CD14-positive monocyte (primary cell): ENCODE results near the gene PLCD3. TPM values are rescaled to one million over a fixed set of nuclear protein-coding genes. Genes with fewer than 3 reads are reported as not detected.

Experiments used
- DNase-seq, 3 donors: peaks; one replicate each; pipeline ENCODE4 v3.0.0-alpha.2; 2011 to 2022
- H2AFZ ChIP-seq: 2 replicates; pipeline ENCODE4 v1.6.0; 2012; ENCODE audit warnings: mild to moderate bottlenecking, low read depth, low read length, inconsistent platforms; ENCODE audit not compliant: insufficient read depth, poor library complexity, severe bottlenecking
- H3K27ac ChIP-seq, 2 donors: 1 replicate in 1 of 2; 2 replicates in 1 of 2; pipeline ENCODE4 v1.5.1; 2012 to 2013; ENCODE audit warnings: low read length in 2 of 2, control low read depth in 1 of 2, inconsistent platforms in 1 of 2, low read depth in 1 of 2, mild to moderate bottlenecking in 1 of 2
- H3K27me3 ChIP-seq, 2 donors: one replicate each; pipeline versions ENCODE4 v1.6.0 to v1.6.1; 2011 to 2013; ENCODE audit warnings: low read length in 2 of 2; ENCODE audit not compliant: control insufficient read depth in 2 of 2, insufficient read depth in 2 of 2
- H3K36me3 ChIP-seq, 2 donors: replicated peaks in 1 of 2; 1 replicate in 1 of 2; 2 replicates in 1 of 2; pipeline versions ENCODE4 v1.5.1 to v1.6.1; 2012 to 2013; ENCODE audit warnings: low read length in 2 of 2, control low read depth in 1 of 2, inconsistent platforms in 1 of 2, mild to moderate bottlenecking in 1 of 2; ENCODE audit not compliant: insufficient read depth in 2 of 2, control insufficient read depth in 1 of 2
- H3K4me1 ChIP-seq, 2 donors: 1 replicate in 1 of 2; 2 replicates in 1 of 2; pipeline versions ENCODE4 v1.5.1 to v1.6.1; 2012 to 2013; ENCODE audit warnings: low read length in 2 of 2, control low read depth in 1 of 2, inconsistent platforms in 1 of 2, mild to moderate bottlenecking in 1 of 2, moderate library complexity in 1 of 2; ENCODE audit not compliant: insufficient read depth in 2 of 2, control insufficient read depth in 1 of 2
- H3K4me2 ChIP-seq: replicated peaks from 2 replicates; pipeline ENCODE3; 2012; ENCODE audit warnings: low read length, moderate library complexity, mild to moderate bottlenecking; ENCODE audit not compliant: poor library complexity, severe bottlenecking; ENCODE audit errors: extremely low read depth
- H3K4me3 ChIP-seq, 3 experiments: fragments of 200-600 bp in 1 of 3; sonication (generic) in 1 of 3; replicated peaks in 1 of 3; 1 replicate in 2 of 3; 2 replicates in 1 of 3; pipeline ENCODE4 v1.5.1; 2011 to 2013; ENCODE audit warnings: low read length in 3 of 3, mild to moderate bottlenecking in 3 of 3, control low read depth in 2 of 3, low read depth in 2 of 3, inconsistent platforms in 1 of 3, moderate library complexity in 1 of 3
- H3K79me2 ChIP-seq: 2 replicates; pipeline ENCODE4 v1.6.0; 2012; ENCODE audit warnings: mild to moderate bottlenecking, control low read depth, inconsistent platforms, low read length, moderate library complexity; ENCODE audit not compliant: insufficient read depth
- H3K9ac ChIP-seq: 2 replicates; pipeline ENCODE4 v1.6.0; 2017; ENCODE audit warnings: low read length, mild to moderate bottlenecking; ENCODE audit not compliant: insufficient read depth, poor library complexity, severe bottlenecking
- H3K9me3 ChIP-seq, 2 donors: replicated peaks in 1 of 2; 1 replicate in 1 of 2; 2 replicates in 1 of 2; pipeline versions ENCODE4 v1.5.1 to v1.6.1; 2012 to 2013; ENCODE audit warnings: low read length in 2 of 2, control low read depth in 1 of 2; ENCODE audit not compliant: control insufficient read depth in 1 of 2, insufficient read depth in 1 of 2
- H4K20me1 ChIP-seq: 2 replicates; pipeline ENCODE4 v1.6.0; 2012; ENCODE audit warnings: mild to moderate bottlenecking, low read length, control low read depth, moderate library complexity; ENCODE audit not compliant: insufficient read depth
- H3K27ac Mint-ChIP-seq, 7 donors: one replicate each; pipeline ENCODE4 v1.8.0; 2020; ENCODE audit warnings: mild to moderate bottlenecking in 7 of 7, mixed read lengths in 7 of 7, moderate library complexity in 6 of 7, inconsistent platforms in 2 of 7
- H3K27me3 Mint-ChIP-seq, 3 donors: one replicate each; pipeline ENCODE4 v1.8.0; 2021 to 2022; ENCODE audit warnings: low read depth in 3 of 3, mild to moderate bottlenecking in 3 of 3, mixed read lengths in 3 of 3, moderate library complexity in 3 of 3, inconsistent platforms in 1 of 3
- H3K36me3 Mint-ChIP-seq, 2 donors: one replicate each; pipeline ENCODE4 v1.8.0; 2020; ENCODE audit warnings: mixed read lengths in 2 of 2, inconsistent platforms in 1 of 2, mild to moderate bottlenecking in 1 of 2
- H3K4me1 Mint-ChIP-seq: one replicate; pipeline ENCODE4 v1.8.0; 2020; ENCODE audit warnings: mild to moderate bottlenecking, mixed read lengths
- H3K4me3 Mint-ChIP-seq, 2 donors: one replicate each; pipeline ENCODE4 v1.8.0; 2020; ENCODE audit warnings: mild to moderate bottlenecking in 2 of 2, mixed read lengths in 2 of 2, moderate library complexity in 1 of 2
- H3K9me3 Mint-ChIP-seq, 7 donors: one replicate each; pipeline ENCODE4 v1.8.0; 2020 to 2022; ENCODE audit warnings: mixed read lengths in 7 of 7, mild to moderate bottlenecking in 6 of 7, moderate library complexity in 6 of 7, inconsistent platforms in 2 of 7
- WGBS: methylation state at CpG from one replicate; pipeline ENCODE4 v1.1.5; 2013; ENCODE audit warnings: missing lambda C conversion rate; ENCODE audit not compliant: insufficient coverage; 5-methylcytosine and 5-hydroxymethylcytosine counted together
- intact Hi-C, 2 donors: fragments of 100-400 bp; cut with micrococcal nuclease; formaldehyde crosslinking; loops; one replicate each; pipeline versions ENCODE4 v1.15.0 to v1.15.1; 2023
- polyA plus RNA-seq, 3 donors: library from polyadenylated mRNA; depleted of rRNA in 1 of 3; unstranded in 2 of 3; stranded (reverse) in 1 of 3; fragments of 300-500 nt in 2 of 3; fragments of >200 nt in 1 of 3; fragmentation: Illumina TruSeq in 2 of 3; gene quantifications; 1 replicate in 2 of 3; 2 replicates in 1 of 3; pipeline ENCODE4 v1.2.3, GENCODE V29; 2012 to 2021
- TF ChIP-seq, protein P1 (sequence below): fragments of 200-600 bp; IDR thresholded peaks from one replicate; pipeline ENCODE4 v1.8.0; 2022; ENCODE audit warnings: antibody characterized with exemption, mild to moderate bottlenecking

Gene PLCD3
- polyA plus RNA-seq, 3 donors, result 0.97 to 25.8 (median 2.5) TPM

DNA sequence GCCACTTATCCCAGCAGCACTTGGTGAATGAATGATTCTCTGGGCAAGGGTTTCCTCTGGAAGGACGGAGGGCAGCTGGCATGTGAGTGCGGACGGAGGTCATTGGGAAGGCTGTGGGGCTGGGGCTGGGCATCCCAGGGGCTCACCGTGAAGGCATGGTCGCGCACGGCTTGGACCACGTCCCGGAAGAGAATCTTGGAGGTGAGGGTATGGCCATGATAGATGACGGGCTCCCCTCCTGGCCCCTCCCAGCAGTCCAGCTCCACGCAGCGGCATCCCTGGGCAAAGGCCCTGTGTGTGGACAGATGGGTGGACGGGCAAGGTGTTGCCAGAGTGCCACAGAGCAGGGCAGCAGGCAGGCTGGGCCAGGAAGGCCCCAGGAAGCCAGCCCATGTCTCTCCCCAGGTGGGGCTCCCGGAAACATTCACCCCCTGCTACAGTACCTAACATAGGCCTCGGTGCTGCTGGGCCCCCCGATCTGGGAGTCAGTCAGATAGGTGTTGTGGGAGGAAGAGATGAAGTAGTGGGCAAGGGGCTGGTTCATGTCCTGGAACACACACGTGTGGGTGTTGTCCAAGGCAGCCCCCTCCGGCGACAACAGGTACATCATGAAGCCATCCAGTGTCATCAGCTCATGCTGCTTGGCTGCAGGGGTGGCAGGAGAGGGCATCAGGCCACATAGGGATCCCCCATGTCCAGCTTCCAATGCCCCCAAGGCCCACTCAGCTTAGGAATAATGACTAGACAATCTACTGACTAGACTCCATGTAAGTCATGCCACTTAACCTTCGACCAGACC is 14.3 kb downstream of the PLCD3 start:
- peaks cover 0 to 5% of the 10 kb centered on the region in 2 donors for H3K36me3 Mint-ChIP-seq
- H3K4me2 ChIP-seq, result no peak overlapping the region
- no peaks in the 10 kb centered on the region for H3K36me3 ChIP-seq
- peak overlapping the region in 2 of 7 donors; percentile 22 to 40 for H3K27ac Mint-ChIP-seq
- peaks cover 0 to 22% of the 10 kb centered on the region in 2 donors for H3K27me3 ChIP-seq
- H3K27ac ChIP-seq, result no peak overlapping the region
- intact Hi-C loops, result no loop called here
- no peaks in the 10 kb centered on the region for H4K20me1 ChIP-seq
- H3K9ac ChIP-seq, result no peak overlapping the region
- peaks cover 0 to 5% (median 0%) of the 10 kb centered on the region in 7 donors for H3K9me3 Mint-ChIP-seq
- 98% methylated on average over 7 of the region's 20 CpGs for WGBS
- no peak overlapping the region for H2AFZ ChIP-seq
- TF ChIP-seq, protein P1, sequence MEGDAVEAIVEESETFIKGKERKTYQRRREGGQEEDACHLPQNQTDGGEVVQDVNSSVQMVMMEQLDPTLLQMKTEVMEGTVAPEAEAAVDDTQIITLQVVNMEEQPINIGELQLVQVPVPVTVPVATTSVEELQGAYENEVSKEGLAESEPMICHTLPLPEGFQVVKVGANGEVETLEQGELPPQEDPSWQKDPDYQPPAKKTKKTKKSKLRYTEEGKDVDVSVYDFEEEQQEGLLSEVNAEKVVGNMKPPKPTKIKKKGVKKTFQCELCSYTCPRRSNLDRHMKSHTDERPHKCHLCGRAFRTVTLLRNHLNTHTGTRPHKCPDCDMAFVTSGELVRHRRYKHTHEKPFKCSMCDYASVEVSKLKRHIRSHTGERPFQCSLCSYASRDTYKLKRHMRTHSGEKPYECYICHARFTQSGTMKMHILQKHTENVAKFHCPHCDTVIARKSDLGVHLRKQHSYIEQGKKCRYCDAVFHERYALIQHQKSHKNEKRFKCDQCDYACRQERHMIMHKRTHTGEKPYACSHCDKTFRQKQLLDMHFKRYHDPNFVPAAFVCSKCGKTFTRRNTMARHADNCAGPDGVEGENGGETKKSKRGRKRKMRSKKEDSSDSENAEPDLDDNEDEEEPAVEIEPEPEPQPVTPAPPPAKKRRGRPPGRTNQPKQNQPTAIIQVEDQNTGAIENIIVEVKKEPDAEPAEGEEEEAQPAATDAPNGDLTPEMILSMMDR, result no peak
- no peaks in the 10 kb centered on the region for H3K9me3 ChIP-seq
- no peaks in the 10 kb centered on the region for H3K79me2 ChIP-seq
- H3K4me3 Mint-ChIP-seq, result no peak overlapping the region
- H3K4me1 ChIP-seq, result peaks cover 0 to 14% of the 10 kb centered on the region in 2 donors
- no peak overlapping the region for H3K4me3 ChIP-seq
- H3K27me3 Mint-ChIP-seq, result peaks cover 19 to 33% (median 19%) of the 10 kb centered on the region in 3 donors
- peaks cover 11% of the 10 kb centered on the region for H3K4me1 Mint-ChIP-seq
- DNase-seq, result no peak

DNA sequence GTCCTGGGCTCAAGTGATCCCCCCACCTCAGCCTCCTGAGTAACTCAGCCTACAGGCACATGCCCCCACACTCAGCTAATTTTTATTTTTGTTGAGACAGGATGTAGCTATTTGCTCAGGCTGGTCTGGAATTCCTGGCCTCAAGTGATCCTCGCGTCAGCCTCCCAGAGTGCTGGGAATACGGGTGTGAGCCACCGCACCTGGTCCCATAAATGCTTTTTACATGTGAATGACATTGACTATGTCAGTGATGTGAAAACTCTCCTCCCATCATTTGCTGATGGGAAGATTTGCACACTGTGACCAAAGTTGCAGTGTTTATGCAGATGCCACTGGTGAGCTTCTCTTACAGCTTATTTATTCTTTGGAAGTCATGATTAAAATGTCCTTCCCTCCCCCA is 15.0 kb downstream of the PLCD3 start:
- Mint-ChIP-seq H3K27ac (no peak overlapping the region), H3K9me3 (peaks cover 0 to 5% (median 0%) of the 10 kb centered on the region in 7 donors), H3K4me3 (no peak overlapping the region), H3K36me3 (peaks cover 0 to 5% of the 10 kb centered on the region in 2 donors), H3K4me1 (peaks cover 7% of the 10 kb centered on the region), H3K27me3 (peaks cover 19 to 33% (median 19%) of the 10 kb centered on the region in 3 donors)
- no peak for DNase-seq
- Histone ChIP-seq H3K36me3 (no peaks in the 10 kb centered on the region), H3K27me3 (peaks cover 0 to 22% of the 10 kb centered on the region in 2 donors), H3K4me3 (no peak overlapping the region), H3K4me2 (no peak overlapping the region), H3K4me1 (peaks cover 0 to 7% of the 10 kb centered on the region in 2 donors), H3K27ac (no peak overlapping the region), H4K20me1 (no peaks in the 10 kb centered on the region), H3K79me2 (no peaks in the 10 kb centered on the region), H2AFZ (no peak overlapping the region), H3K9ac (no peak overlapping the region), H3K9me3 (no peaks in the 10 kb centered on the region)
- TF ChIP-seq, protein P1, result no peak
- 93% methylated on average over 3 of the region's 4 CpGs for WGBS
- intact Hi-C loops, result no loop called here
